ENCODE results near the gene REC114. TPM values are rescaled to one million over a fixed set of nuclear protein-coding genes. Genes with fewer than 3 reads are reported as not detected.

The REC114 gene
- total and polyA plus RNA-seq, 2 of the 8 experiments (the other 6 are each of a cell fraction or from before 2014, with no cell fraction given) = 0.12 TPM; not detected in 1

DNA sequence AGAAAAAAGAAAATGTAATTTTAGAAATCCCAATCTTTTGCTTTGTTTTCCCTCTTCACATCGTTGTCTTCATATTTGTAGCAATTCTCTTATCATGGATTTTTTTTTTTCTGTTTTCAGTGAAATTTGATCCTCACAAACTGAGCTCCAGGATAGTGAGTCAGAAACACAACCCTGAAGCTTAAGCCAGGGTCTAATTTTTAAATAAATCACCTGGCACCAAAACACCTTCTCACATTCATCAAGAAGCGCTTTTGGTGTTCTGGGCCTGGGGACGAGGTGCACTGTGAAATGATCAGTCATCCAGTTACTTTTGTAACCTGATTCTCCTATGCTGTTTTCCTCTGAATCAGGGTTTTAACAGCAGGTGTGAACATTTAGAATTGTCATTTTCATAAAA is 87.7 kb downstream of the REC114 start:
- Histone ChIP-seq H3K27me3 (replicated peaks in 1 of 4; ENCODE audit: control insufficient read depth in 3 of 4, extremely low read depth in 1 of 4, insufficient read depth in 3 of 4, low read length in 3 of 4) (no peaks in the 10 kb centered on the region), H2BK20ac (ENCODE audit: low read length) (no peak overlapping the region), H3K9me3 (ENCODE audit: insufficient read depth in 2 of 2, low read depth in 1 of 2, low read length in 1 of 2) (no peaks in the 10 kb centered on the region), H3K4me1 (replicated peaks in 1 of 4; ENCODE audit: control insufficient read depth in 3 of 4, insufficient read depth in 4 of 4, low read length in 3 of 4) (peaks cover 0 to 2% (median 0%) of the 10 kb centered on the region in 4 experiments; a peak in 1 of 7 replicates), H3K23ac (ENCODE audit: insufficient read length) (no peak overlapping the region), H3K18ac (ENCODE audit: extremely low read depth, low read length) (no peak overlapping the region), H2BK12ac (ENCODE audit: low read depth, low read length) (no peak overlapping the region), H2AK5ac (ENCODE audit: low read depth, low read length) (no peak overlapping the region), H3K9ac (replicated peaks in 1 of 4; ENCODE audit: extremely low read depth in 1 of 4, low read depth in 3 of 4, low read length in 3 of 4) (no peak overlapping the region), H3K23me2 (ENCODE audit: low read depth, low read length) (no peaks in the 10 kb centered on the region), H4K91ac (replicated peaks; ENCODE audit: insufficient read length, low read length) (no peak overlapping the region), H3K56ac (replicated peaks; ENCODE audit: insufficient read length, low read depth, low read length) (no peak overlapping the region), H4K20me1 (replicated peaks in 1 of 2; ENCODE audit: control insufficient read depth in 1 of 2, insufficient read depth in 2 of 2, low read length in 2 of 2) (no peaks in the 10 kb centered on the region), H3K36me3 (ENCODE audit: control insufficient read depth in 2 of 4, insufficient read depth in 4 of 4, low read length in 3 of 4) (no peaks in the 10 kb centered on the region), H2BK5ac (ENCODE audit: low read depth, low read length) (no peak overlapping the region), H2AFZ (ENCODE audit: low read length) (no peak overlapping the region), H3K4me2 (ENCODE audit: insufficient read depth in 1 of 2, low read depth in 2 of 2, low read length in 2 of 2) (no peak overlapping the region), H3K4ac (replicated peaks; ENCODE audit: insufficient read length, low read depth, low read length) (no peak overlapping the region), H4K8ac (ENCODE audit: extremely low read depth, insufficient read depth, low read length) (no peak overlapping the region), H3K4me3 (ENCODE audit: extremely low read depth in 1 of 4, insufficient read depth in 2 of 4, low read depth in 3 of 4, low read length in 4 of 4) (no peak overlapping the region), H2BK120ac (replicated peaks; ENCODE audit: low read depth, low read length) (no peak overlapping the region), H3K14ac (ENCODE audit: insufficient read length) (no peak overlapping the region), H2BK15ac (ENCODE audit: low read length) (no peak overlapping the region), H3K79me2 (ENCODE audit: control insufficient read depth in 1 of 2, insufficient read depth in 2 of 2, low read length in 2 of 2) (no peaks in the 10 kb centered on the region), H3K27ac (ENCODE audit: low read depth, low read length) (no peak overlapping the region), H3K79me1 (ENCODE audit: low read depth, low read length) (no peaks in the 10 kb centered on the region), H4K5ac (ENCODE audit: insufficient read length, low read depth, low read length) (no peak overlapping the region)
- ChIA-PET POLR2A (ENCODE audit: partially characterized antibody) (no interaction called here), CTCF (ENCODE audit: partially characterized antibody) (interaction anchor here (1.0 to 2.3 kb wide), 8 partner anchors 9 to 225 kb away, joined by 3 to 8 read pairs (median 4); no protein-coding TSS in a partner anchor)
- TF ChIP-seq SIX5 (IDR thresholded peaks at IDR 0.05; ENCODE audit: low read depth, low read length) (no peak), KDM4A (IDR thresholded peaks at IDR 0.05; ENCODE audit: low read depth, low read length, severe bottlenecking) (no peak), SP1 (IDR thresholded peaks at IDR 0.05; ENCODE audit: low read depth, low read length) (no peak), CHD1 (IDR thresholded peaks at IDR 0.05; ENCODE audit: low read depth, low read length) (no peak), PHF8 (conservative IDR thresholded peaks at IDR 0.05; ENCODE audit: low read depth, low read length) (no peak)
- TF ChIP-seq, protein P1, sequence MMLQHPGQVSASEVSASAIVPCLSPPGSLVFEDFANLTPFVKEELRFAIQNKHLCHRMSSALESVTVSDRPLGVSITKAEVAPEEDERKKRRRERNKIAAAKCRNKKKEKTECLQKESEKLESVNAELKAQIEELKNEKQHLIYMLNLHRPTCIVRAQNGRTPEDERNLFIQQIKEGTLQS (IDR thresholded peaks at IDR 0.05; ENCODE audit: insufficient read depth, low read depth, low read length) = no peak
- DNase-seq (ENCODE audit: low read depth in 1 of 2, low spot score in 2 of 2) (no peak), FAIRE-seq (no peak)
- WGBS, 2 experiments (ENCODE audit: extremely low coverage in 1 of 2, insufficient coverage in 1 of 2, insufficient read length in 1 of 2, insufficient replicate concordance in 2 of 2, low coverage in 1 of 2, low lambda C conversion rate in 2 of 2, missing lambda C conversion rate in 1 of 2) = 92% methylated on average over 3 of the region's 3 CpGs; no CpG with 5 or more reads in 1 of the 2 experiments
